ENCODE data around the gene AKAP8L.
A peak's percentile ranks its signal among the peaks of the same experiment; 100 is the strongest.
"Not testable (repeated sequence)": the region's sequence is repeated elsewhere in the genome, so short reads cannot be mapped to it uniquely, and the experiment has no call there.

AKAP8L gene

DNA sequence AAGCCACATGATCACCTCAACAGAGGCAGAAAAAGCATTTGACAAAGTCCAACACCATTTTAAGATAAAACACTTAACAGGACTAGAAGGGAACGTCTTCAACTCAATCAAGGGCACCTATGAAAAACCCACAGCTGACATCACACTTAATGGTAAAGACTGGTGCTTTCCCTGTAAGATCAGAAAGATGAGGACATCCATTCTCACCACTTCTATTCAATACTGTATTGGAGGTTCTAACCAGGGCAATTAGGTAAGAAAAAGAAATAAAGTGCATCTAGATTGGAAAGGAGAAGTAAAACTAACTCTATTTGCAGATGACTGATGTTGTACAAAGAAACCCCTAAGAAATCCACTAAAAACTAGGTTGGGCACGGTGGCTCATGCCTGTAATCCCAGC, 28.0 kb downstream of the AKAP8L start:
- no peak for DNase-seq (ENCODE audit: low read depth in 1 of 2, low spot score in 1 of 2)

- DNase-seq (ENCODE audit: low read depth in 1 of 2, low spot score in 1 of 2) = no peak
Observed at GRCh38 chr19:15381864-15382263, 36.9 kb downstream of the AKAP8L start.

GRCh38 chr19:15381429-15381828, 37.4 kb downstream of the AKAP8L start:
- no peak for DNase-seq (ENCODE audit: low read depth in 1 of 2, low spot score in 1 of 2)

GRCh38 chr19:15379999-15380647, 38.7 kb downstream of the AKAP8L start:
- no peak for DNase-seq (ENCODE audit: low read depth in 1 of 2, low spot score in 1 of 2)

DNA sequence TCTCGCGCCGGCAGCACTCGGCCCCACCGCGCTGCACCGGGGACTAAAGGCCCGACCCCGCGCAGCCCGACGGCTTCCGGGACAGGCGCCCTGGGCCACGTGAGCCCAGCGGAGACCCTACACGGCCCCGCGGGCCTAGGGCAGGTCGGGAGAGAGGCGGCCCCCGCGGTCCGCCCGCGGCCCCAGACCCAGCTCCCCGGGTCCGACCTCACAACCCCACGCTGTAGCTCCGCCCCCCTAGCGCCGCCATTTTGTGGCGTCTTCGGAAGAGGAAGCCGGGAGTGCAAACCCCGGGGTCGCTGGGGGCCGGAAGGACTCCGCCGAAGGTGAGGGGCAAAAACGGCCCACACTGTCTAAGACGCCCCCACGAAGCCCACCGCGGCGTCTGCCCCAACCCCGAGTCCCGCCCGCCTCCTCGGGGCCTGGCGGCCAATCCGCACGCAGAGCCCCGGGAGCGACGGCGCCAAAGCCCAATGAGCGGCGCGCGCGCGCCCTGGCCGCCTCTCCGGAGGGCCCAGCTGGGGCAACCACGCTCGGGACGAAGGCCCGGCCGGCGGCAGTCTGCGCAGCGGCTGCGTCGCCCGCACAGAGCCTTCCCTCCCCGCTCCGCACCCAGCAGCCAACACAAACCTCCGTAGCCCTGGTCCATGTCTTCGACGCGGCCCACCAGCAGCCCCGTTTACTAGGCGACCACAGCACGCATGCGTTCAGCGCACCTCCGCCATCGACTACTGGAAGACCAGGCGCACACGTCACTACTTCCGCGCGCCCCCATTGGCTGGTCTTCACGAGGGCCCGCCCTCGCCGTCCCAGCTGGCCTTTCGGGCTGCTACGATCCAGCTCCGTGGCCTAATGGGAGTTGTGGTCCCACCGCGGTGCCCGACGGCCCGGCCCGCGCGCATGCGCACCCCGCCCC, 39.4 kb downstream of the AKAP8L start, which contains the start of gene AKAP8:
Gene AKAP8 (minus strand): TSS at position 705 of the 916 bp plus-strand sequence. CDS start 56 bp downstream, at position 649.
- peak; percentile 92 to 97 for DNase-seq (ENCODE audit: low read depth in 1 of 2, low spot score in 1 of 2)

GRCh38 chr19:15378534-15379082, 40.2 kb downstream of the AKAP8L start:
- DNase-seq (ENCODE audit: low read depth in 1 of 2, low spot score in 1 of 2) = peak; percentile 39 to 42

DNA sequence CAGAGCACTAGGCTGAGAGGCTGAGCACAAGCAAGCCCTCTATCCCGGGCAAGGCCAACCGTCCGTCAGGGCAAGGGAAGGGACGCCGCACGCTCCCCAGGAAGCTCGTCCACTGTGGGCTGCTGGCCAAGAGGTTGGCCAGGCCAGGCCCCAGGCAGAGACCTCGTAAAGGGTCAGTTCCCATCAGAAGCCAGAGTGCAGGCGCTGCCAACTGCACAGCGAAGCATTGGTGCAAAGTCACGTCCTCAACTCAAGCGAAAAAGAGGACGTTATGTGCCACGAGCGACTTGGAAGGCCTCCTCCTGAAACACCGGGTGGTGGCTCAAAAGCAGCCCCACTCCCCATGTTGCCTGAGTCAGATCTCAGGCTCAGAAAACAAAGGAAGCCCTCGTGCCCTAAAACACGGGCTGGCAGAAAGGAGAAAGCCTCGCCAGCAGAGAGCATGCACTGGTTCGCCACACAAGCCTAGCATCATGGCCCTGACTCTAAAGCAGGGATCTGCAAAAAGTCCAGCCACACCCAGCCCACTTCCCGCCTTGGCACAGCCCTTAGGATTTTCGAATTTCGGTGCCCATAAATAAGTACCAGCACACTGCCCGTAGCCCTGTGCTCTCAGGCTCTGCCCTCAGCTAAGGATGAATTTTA, 43.9 kb downstream of the AKAP8L start:
- no peak for DNase-seq (ENCODE audit: low read depth in 1 of 2, low spot score in 1 of 2)

DNA sequence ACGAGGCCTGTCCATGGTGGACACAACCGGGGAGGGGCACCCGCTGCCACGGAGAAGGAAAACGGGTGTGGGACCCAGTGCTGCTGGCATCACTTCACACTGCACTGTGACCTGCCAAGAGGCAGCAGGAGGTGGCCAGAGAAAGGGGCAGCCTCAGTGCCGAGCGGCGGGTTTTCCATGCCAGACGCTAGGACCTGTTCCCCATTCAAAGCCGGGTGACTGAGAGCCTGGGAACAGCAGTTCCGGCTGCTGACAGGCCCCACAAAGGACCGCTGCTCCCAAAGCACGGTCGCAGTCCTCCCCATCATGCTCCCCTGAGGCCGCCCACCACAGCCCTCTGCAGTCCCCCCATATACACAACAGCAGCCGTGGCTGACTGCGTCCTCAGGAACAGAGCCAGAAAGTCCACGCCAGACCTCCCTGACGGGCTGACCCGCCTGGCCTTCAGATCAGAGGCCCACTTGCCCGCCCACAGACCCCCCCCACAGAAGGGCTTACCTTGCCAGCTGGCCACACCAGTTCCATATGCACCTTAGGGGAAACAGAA, 44.6 kb downstream of the AKAP8L start:
- no peak for DNase-seq (ENCODE audit: low read depth in 1 of 2, low spot score in 1 of 2)

GRCh38 chr19:15373644-15374043, 45.1 kb downstream of the AKAP8L start:
- no peak for DNase-seq (ENCODE audit: low read depth in 1 of 2, low spot score in 1 of 2)

DNA sequence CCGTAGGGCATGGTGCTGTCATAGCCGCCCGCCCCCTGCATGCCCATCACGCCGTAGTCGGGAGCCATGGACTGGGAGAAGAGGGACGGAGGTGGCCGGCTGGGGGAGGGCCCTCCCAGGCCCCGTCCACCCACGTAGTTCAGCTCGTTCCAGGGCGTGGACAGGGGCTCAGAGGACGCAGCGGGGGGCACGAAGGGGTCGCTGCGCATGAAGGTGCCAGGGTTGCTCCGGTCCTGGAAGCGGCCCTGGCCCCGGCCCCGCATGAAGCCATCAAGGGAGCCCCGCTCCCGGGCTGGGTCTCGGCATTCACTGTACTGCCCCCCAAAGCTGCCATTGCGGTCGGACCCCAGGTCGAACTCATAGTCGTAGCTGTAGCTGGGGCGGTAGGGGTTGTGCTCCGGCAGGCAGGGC, 45.9 kb downstream of the AKAP8L start:
- DNase-seq (ENCODE audit: low read depth in 1 of 2, low spot score in 1 of 2) = no peak

DNA sequence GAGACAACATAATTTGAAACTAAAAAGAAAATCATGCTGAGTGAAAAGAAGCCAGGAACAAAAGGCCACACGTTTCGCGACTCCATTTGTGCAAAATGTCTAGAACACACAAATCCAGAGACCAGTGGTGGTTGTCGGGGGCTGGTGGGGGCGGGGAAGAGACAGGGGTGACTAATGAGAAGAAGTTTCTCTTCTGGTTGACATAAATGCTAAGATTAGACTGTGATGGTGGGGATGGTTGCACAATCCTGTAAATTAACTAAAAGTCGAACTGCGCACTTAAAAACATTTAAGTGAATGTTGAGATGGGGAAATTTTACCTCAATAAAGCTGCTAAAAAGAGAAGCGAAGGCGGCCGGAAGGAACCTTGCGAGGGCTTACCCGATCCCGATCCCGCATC, 46.3 kb downstream of the AKAP8L start:
- no peak for DNase-seq (ENCODE audit: low read depth in 1 of 2, low spot score in 1 of 2)

- no peak for DNase-seq (ENCODE audit: low read depth in 1 of 2, low spot score in 1 of 2)
Observed at GRCh38 chr19:15371786-15372380, 46.9 kb downstream of the AKAP8L start.

- DNase-seq (ENCODE audit: low read depth in 1 of 2, low spot score in 1 of 2) = no peak
Observed at GRCh38 chr19:15371119-15371518, 47.7 kb downstream of the AKAP8L start.

DNA sequence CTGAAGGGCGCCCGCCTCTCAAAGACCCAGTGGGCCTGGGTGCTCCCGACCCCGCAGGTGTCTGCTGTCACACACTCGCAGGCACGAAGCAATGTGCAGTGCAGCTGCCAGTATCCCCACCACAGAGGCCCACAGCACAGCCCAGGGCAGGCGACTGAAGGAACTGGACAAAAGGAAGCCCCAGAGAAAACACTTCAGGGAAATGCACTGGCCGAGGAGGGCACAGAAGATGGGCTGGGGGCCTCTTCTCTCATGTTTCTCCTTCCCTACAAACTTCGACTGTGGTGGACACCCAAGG, 49.2 kb downstream of the AKAP8L start:
- DNase-seq (ENCODE audit: low read depth in 1 of 2, low spot score in 1 of 2) = no peak

GRCh38 chr19:15368798-15369593, 49.8 kb downstream of the AKAP8L start:
- no peak for DNase-seq (ENCODE audit: low read depth in 1 of 2, low spot score in 1 of 2)

DNA sequence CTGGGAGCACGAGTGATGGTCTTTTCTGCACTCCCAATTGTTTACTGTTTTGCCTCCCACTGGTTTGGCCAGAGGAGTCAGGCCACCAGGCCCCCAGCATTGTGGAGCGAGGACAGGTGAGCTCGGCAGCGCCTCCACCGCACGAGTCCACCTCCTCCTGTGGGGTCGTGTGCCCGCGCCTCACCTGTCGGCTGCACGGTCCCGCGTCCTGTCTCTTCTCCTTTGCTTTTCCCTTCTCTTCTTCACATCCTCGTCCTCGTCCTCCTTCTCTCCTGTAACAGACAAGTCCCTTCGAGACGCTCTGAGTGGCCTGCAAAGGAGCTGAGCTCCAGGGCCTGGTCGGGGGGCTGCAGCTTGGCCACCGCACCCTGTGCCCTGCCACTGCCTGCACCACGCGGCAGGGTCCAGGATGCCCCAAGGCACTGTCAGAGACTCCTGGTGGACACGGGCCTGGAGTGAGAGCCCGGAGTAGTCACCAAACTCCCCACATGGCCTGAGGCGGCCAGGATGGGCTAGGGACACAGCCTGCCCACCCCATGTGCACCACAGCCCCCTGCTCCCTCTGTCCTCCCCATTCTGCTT, 50.6 kb downstream of the AKAP8L start:
- DNase-seq (ENCODE audit: low read depth in 1 of 2, low spot score in 1 of 2) = no peak

DNA sequence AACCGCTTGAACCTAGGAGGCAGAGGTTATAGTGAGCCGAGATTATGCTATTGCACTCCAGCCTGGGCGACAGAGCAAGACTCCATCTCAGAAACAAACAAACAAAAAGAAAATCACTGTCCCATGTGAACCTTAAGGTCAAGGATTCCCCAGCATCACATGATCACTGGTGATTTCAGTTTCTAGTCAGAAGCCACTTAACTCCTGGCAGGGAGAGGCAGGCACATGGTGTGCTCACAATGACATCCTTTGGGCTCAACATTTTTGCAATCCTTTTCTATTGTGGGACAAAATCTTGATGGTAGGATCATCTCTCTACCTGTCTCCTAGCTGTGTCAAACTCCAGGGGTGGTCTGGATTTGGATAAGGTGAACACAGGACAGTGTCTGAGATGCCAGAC, 51.3 kb downstream of the AKAP8L start:
- no peak for DNase-seq (ENCODE audit: low read depth in 1 of 2, low spot score in 1 of 2)

GRCh38 chr19:15365264-15365663, 53.5 kb downstream of the AKAP8L start:
- DNase-seq (ENCODE audit: low read depth in 1 of 2, low spot score in 1 of 2) = no peak

DNA sequence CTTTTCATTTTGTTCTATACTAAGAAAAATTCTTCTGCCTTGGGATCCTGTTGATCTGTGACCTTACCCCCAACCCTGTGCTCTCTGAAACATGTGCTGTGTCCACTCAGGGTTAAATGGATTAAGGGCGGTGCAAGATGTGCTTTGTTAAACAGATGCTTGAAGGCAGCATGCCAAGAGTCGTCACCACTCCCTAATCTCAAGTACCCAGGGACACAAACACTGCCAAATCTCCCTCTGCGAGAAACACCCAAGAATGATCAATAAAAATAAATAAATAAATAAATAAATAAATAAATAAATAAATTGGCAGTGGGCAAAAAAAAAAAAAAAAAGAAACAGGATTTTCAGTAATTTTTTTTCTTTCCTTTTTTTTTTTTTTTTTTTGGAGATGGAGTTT, 55.0 kb downstream of the AKAP8L start:
- not testable (repeated sequence) for DNase-seq (ENCODE audit: low read depth in 1 of 2, low spot score in 1 of 2)

- DNase-seq (ENCODE audit: low read depth in 1 of 2, low spot score in 1 of 2) = not testable (repeated sequence)
Observed at GRCh38 chr19:15363048-15363447, 55.7 kb downstream of the AKAP8L start.
